T1000 (cell line): ENCODE data around the gene JAKMIP2.
"Not testable (repeated sequence)": the region's sequence is repeated elsewhere in the genome, so short reads cannot be mapped to it uniquely, and the experiment has no call there.

Source experiments
- DNase-seq: peaks from one replicate; lab custom pipeline; 2025; ENCODE audit warnings: mixed read lengths; lab: John Stamatoyannopoulos, UW

Gene JAKMIP2

GRCh38 chr5:147557876-147558745 lies 224.4 kb downstream of the JAKMIP2 start:
- DNase-seq: no peak

GRCh38 chr5:147555176-147555575 lies 227.4 kb downstream of the JAKMIP2 start:
- no peak for DNase-seq

- no peak for DNase-seq
Measured at GRCh38 chr5:147554261-147554817, 228.2 kb downstream of the JAKMIP2 start.

- not testable (repeated sequence) for DNase-seq
Measured at GRCh38 chr5:147553817-147554216, 228.7 kb downstream of the JAKMIP2 start.

GRCh38 chr5:147552897-147553296 lies 229.6 kb downstream of the JAKMIP2 start:
- DNase-seq: no peak

- no peak for DNase-seq
Measured at GRCh38 chr5:147551677-147552076, 230.9 kb downstream of the JAKMIP2 start.

- DNase-seq: no peak
Measured at GRCh38 chr5:147547730-147548129, 234.8 kb downstream of the JAKMIP2 start.

- no peak for DNase-seq
Measured at GRCh38 chr5:147544556-147544955, 238.0 kb downstream of the JAKMIP2 start.

GRCh38 chr5:147539053-147539452 lies 243.5 kb downstream of the JAKMIP2 start:
- DNase-seq: no peak

GRCh38 chr5:147538236-147538635 lies 244.3 kb downstream of the JAKMIP2 start:
- DNase-seq: no peak
